ENCODE data around the gene IDH3B. TPM values are rescaled to one million over a fixed set of nuclear protein-coding genes. Genes with fewer than 3 reads are reported as not detected.

Gene IDH3B
- total RNA-seq, 1 experiment from 2014 or later = 132 TPM

DNA sequence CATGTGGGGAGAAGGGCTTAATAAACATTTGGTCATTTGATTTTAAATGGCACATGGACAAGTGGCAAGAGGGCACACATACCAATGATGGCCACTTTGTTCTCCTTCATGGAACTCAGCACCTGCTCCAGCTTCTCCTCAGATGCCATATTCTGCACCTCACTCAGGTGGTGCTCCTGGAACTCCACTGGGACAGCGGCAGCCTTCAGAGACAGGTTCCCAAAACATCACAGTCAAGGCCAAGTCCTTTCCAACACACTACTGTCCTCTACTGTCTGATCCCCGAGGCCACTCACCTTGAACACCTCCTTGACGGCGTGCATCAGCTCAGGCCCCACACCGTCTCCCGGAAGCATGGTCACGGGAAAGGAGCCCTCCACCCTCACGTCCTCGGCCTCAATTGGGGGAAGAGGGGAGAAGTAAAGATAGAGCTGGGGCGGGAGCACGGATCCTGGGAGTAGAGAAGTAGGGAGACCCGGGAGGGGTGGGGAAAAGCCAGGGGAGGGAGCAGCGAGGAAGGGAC, 591 bp downstream of the IDH3B start:
- TF ChIP-seq ELF1 (IDR thresholded peaks at IDR 0.05; ENCODE audit: borderline replicate concordance, low read depth) = no peak
- Histone ChIP-seq H3K4me3 (replicated peaks in 1 of 2; ENCODE audit: low read depth in 1 of 2, low read length in 2 of 2) (peak overlapping the region; percentile 74 to 100), H3K27me3 (ENCODE audit: insufficient read depth, low read length) (no peaks in the 10 kb centered on the region), H3K27ac (ENCODE audit: low read depth, low read length) (peak overlapping the region; percentile 63; the same call in 1 of the 2 replicates), H3K4me2 (ENCODE audit: low read length) (peak overlapping the region; percentile 92), H3K9me2 (ENCODE audit: insufficient read depth) (no peaks in the 10 kb centered on the region), H2AFZ (ENCODE audit: low read depth, low read length, poor library complexity, severe bottlenecking) (no peak overlapping the region), H3K36me3 (ENCODE audit: control insufficient read depth in 1 of 2, insufficient read depth in 2 of 2, low read length in 2 of 2) (peaks cover 9 to 27% of the 10 kb centered on the region in 2 experiments; a peak in 3 of 4 replicates), H3K79me2 (ENCODE audit: insufficient read depth, low read length) (peaks cover 33% of the 10 kb centered on the region), H3K9me3 (ENCODE audit: control insufficient read depth in 1 of 2, insufficient read depth in 1 of 2, low read depth in 1 of 2, low read length in 2 of 2) (no peaks in the 10 kb centered on the region), H3K4me1 (ENCODE audit: control insufficient read depth in 1 of 2, insufficient read depth in 2 of 2, low read length in 2 of 2) (peaks cover 5 to 14% of the 10 kb centered on the region in 2 experiments), H4K20me1 (ENCODE audit: insufficient read depth) (peaks cover 5% of the 10 kb centered on the region; the same call in 1 of the 2 replicates), H3K9ac (ENCODE audit: low read length) (peak overlapping the region; percentile 97)
- ChIA-PET POLR2A (interaction anchor here (0.9 to 2.5 kb wide), 2 partner anchors 8 to 11 kb away, joined by 4 to 28 read pairs; partner anchors contain the start of gene NOP56), CTCF (no interaction called here), RAD21 (ENCODE audit: low non-redundant PET in 1 of 2, low total read pairs in 2 of 2, uncharacterized antibody in 2 of 2, unreplicated experiment in 2 of 2) (no interaction called here)
- intact Hi-C loops (cut with micrococcal nuclease) = no loop called here
- TSS peak; percentile 51 for BruUV-seq (replicated peaks)
- ATAC-seq = peak; percentile 8; the same call in 1 of the 2 replicates
- DNase-seq (ENCODE audit: low read depth, low spot score) = no peak

DNA sequence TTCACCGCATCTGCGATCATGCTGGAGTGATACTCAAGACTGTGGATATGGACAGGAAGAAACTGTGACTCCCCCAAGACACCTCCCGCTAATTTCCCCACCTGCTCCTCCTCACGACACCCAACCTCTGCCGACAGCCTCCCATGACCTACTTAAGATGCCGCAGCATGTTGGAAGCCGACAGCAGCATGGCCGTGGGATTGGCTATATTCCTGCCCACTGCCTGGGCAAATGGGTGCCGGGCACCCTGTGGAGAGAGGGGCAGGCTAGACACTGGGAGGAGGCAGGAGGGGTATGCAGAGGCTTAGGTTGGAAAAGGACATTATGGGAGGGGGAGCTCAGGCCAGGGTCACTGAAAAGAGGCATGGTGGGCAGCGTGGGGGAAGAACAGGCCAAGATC, 4.5 kb downstream of the IDH3B start:
- TF ChIP-seq YY1 (IDR thresholded peaks at IDR 0.05; ENCODE audit: extremely low read depth, insufficient replicate concordance, low read depth, low read length) = no peak
- no peak for TF ChIP-seq SRF (IDR thresholded peaks at IDR 0.05; ENCODE audit: low read depth)
- no peak for TF ChIP-seq RAD21 (IDR thresholded peaks at IDR 0.05; ENCODE audit: low read depth)
- no peak for TF ChIP-seq FOSL1 (IDR thresholded peaks at IDR 0.05; ENCODE audit: low read depth)
- TF ChIP-seq, protein P1, sequence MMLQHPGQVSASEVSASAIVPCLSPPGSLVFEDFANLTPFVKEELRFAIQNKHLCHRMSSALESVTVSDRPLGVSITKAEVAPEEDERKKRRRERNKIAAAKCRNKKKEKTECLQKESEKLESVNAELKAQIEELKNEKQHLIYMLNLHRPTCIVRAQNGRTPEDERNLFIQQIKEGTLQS (IDR thresholded peaks at IDR 0.05) = no peak
- no peak overlapping the region for H3K4me3 ChIP-seq (replicated peaks in 1 of 2; ENCODE audit: low read depth in 1 of 2, low read length in 2 of 2)
- ATAC-seq = no peak
- no peak for DNase-seq (ENCODE audit: low read depth, low spot score)
- no peaks in the 10 kb centered on the region for H3K27me3 ChIP-seq (ENCODE audit: insufficient read depth, low read length)
- no peaks in the 10 kb centered on the region for H3K9me3 ChIP-seq (ENCODE audit: control insufficient read depth in 1 of 2, insufficient read depth in 1 of 2, low read depth in 1 of 2, low read length in 2 of 2)
- ChIA-PET POLR2A (no interaction called here), RAD21 (ENCODE audit: low non-redundant PET in 1 of 2, low total read pairs in 2 of 2, uncharacterized antibody in 2 of 2, unreplicated experiment in 2 of 2) (no interaction called here), CTCF (no interaction called here)
- H2AFZ ChIP-seq (ENCODE audit: low read depth, low read length, poor library complexity, severe bottlenecking) = no peak overlapping the region
- peaks cover 34% of the 10 kb centered on the region; the same call in 1 of the 2 replicates for H4K20me1 ChIP-seq (ENCODE audit: insufficient read depth)
- intact Hi-C loops (cut with micrococcal nuclease) = no loop called here
- BruUV-seq (replicated peaks) = no TSS peak
- no peak overlapping the region for H3K9ac ChIP-seq (ENCODE audit: low read length)
- peaks cover 44 to 63% of the 10 kb centered on the region in 2 experiments for H3K36me3 ChIP-seq (ENCODE audit: control insufficient read depth in 1 of 2, insufficient read depth in 2 of 2, low read length in 2 of 2)
- no peak overlapping the region for H3K4me2 ChIP-seq (ENCODE audit: low read length)
- peaks cover 65% of the 10 kb centered on the region for H3K79me2 ChIP-seq (ENCODE audit: insufficient read depth, low read length)
- no peaks in the 10 kb centered on the region for H3K9me2 ChIP-seq (ENCODE audit: insufficient read depth)
- peaks cover 5 to 15% of the 10 kb centered on the region in 2 experiments for H3K4me1 ChIP-seq (ENCODE audit: control insufficient read depth in 1 of 2, insufficient read depth in 2 of 2, low read length in 2 of 2)
- no peak overlapping the region for H3K27ac ChIP-seq (ENCODE audit: low read depth, low read length)
